Duodenal mucosa (tissue), 2 donors: ENCODE data around the gene ISM1.

Experiments used
- H3K27ac ChIP-seq: one replicate; pipeline ENCODE4 v1.7.0; 2013; ENCODE audit warnings: low read depth, low read length
- H3K27me3 ChIP-seq, 2 donors: one replicate each; pipeline ENCODE4 v1.7.0; 2013; ENCODE audit warnings: low read length in 2 of 2, control low read depth in 1 of 2; ENCODE audit not compliant: insufficient read depth in 2 of 2, control insufficient read depth in 1 of 2
- H3K36me3 ChIP-seq, 2 donors: one replicate each; pipeline ENCODE4 v1.7.0; 2013; ENCODE audit warnings: low read length in 2 of 2, control low read depth in 1 of 2; ENCODE audit not compliant: insufficient read depth in 2 of 2, control insufficient read depth in 1 of 2
- H3K4me1 ChIP-seq, 2 donors: one replicate each; pipeline ENCODE4 v1.7.0; 2013; ENCODE audit warnings: low read length in 2 of 2, control low read depth in 1 of 2; ENCODE audit not compliant: insufficient read depth in 2 of 2, control insufficient read depth in 1 of 2
- H3K4me3 ChIP-seq, 2 donors: one replicate each; pipeline ENCODE4 v1.7.0; 2013; ENCODE audit warnings: low read length in 2 of 2, low read depth in 1 of 2
- H3K9ac ChIP-seq, 2 donors: one replicate each; pipeline ENCODE4 v1.7.0; 2013; ENCODE audit warnings: low read length in 2 of 2, low read depth in 1 of 2
- H3K9me3 ChIP-seq, 2 donors: one replicate each; pipeline ENCODE4 v1.7.0; 2013; ENCODE audit warnings: low read length in 2 of 2, control low read depth in 1 of 2; ENCODE audit not compliant: control insufficient read depth in 1 of 2

ISM1 gene

DNA sequence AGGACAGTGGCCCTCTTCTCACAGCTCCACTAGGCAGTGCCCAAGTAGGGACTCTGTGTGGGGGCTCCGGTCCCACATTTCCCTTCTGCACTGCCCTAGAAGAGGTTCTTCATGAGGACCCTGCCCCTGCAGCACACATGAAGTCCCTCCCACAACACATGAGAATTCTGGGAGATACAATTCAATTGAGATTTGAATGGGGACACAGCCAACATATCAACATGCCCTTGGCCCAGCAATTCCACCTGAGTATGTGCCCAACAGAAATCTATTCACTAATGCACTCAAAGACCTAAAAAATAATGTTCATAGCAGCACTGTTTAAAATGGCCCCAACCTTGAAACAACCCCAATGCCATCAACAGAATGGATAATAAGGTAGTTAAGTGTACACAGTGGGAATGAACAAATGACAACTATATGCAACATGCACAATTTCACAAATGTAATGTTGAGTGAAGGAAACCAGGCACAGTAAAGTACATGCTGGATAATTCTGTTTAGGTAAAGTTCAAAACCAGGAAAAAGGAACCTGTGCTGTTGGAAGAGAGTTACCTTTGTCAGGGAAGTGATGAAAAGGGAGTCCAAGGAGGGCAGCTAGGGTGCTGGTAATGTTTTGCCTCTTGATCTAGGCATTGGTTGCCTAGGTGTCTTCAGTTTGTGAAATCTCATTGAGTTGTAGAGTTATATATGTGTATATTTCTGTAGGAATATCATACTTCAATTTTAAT lies 16.1 kb downstream of the ISM1 start:
- Histone ChIP-seq H3K9me3 (no peaks in the 10 kb centered on the region), H3K27ac (no peak overlapping the region), H3K4me3 (no peak overlapping the region), H3K9ac (no peak overlapping the region), H3K36me3 (no peaks in the 10 kb centered on the region), H3K4me1 (no peaks in the 10 kb centered on the region), H3K27me3 (peaks cover 0 to 7% of the 10 kb centered on the region in 2 donors)

DNA sequence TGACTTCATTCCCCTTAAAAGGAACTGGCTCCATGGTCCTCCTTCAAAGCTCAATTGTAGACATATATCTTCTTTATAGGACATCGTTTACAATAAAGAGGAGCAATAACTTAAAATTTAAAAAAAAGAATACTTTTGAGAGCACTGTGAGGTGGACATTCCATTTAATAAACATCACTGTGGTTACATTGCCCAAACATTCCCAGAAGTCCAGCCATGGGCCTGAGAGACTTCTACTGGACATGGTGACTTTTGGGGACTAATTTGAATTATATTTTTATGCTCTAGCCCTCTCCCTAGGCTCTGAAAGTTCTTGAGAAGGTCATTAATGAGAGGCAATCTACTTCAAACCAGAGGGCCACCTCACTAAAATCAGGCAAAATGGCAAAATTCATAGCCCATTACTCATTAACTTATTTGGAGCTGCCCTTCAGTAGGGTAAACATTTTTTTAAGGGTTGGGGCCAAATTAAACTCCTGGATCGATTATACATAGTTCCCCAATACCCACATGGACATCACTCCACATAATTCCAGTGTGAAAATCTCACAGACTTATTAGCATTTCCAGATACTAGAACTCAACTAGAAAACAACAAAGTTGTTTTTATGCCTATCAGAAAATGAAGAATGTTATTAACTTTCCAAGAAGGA lies 17.1 kb downstream of the ISM1 start:
- Histone ChIP-seq H3K9ac (no peak overlapping the region), H3K9me3 (no peaks in the 10 kb centered on the region), H3K4me3 (no peak overlapping the region), H3K36me3 (no peaks in the 10 kb centered on the region), H3K27me3 (peaks cover 0 to 7% of the 10 kb centered on the region in 2 donors), H3K27ac (no peak overlapping the region), H3K4me1 (no peaks in the 10 kb centered on the region)

DNA sequence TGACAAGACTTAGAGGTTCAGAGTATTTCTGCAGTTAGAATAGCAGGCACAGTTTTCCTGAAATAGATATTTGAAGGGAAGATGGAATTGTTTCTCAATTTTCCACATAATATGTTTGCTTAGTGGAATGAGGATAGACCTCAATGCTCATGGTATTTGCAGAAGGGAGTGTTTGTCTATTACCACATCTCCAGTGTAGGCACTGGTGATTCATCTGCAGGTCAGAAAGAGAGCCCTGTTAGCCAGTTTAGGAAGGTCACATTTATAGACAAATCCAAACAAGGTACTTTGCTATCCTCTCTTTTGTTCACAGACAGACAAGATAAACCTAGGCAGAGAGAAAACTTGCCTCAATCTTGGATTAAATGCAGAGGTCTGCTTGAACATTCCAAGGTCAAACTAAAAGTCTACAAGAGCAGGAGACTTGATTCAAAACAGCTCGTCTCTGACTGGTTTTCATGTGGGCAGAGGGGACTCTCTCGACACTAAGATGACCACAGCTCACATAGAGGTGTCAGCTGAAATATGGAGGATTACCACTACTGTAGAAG lies 22.8 kb downstream of the ISM1 start:
- Histone ChIP-seq H3K9me3 (no peaks in the 10 kb centered on the region), H3K4me3 (no peak overlapping the region), H3K9ac (no peak overlapping the region), H3K4me1 (no peaks in the 10 kb centered on the region), H3K36me3 (no peaks in the 10 kb centered on the region), H3K27ac (no peak overlapping the region), H3K27me3 (peaks cover 0 to 4% of the 10 kb centered on the region in 2 donors)

DNA sequence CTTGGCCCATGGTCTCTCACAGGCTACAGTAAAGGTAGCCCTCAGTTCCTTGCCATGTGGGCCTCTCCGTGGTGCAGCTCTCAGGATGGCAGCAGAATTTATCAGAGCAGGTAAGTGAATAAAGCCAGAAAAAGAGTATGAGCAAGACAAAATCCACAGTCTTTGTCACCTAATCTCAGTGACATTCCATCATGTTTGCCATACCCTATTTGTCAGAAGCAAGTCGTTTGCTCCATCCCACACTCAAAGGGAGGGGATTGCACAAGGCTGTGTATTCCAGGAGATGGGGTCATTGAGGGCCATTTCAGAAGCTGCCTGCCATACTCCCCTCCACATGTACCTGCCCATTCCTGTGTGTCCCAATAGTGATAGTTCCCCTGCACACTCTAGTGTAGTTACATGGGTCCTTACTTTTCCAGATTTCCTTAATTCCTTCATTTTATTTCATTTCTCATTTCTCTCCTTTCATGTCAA lies 24.2 kb downstream of the ISM1 start:
- no peak overlapping the region for H3K9ac ChIP-seq
- no peaks in the 10 kb centered on the region for H3K4me1 ChIP-seq
- H3K9me3 ChIP-seq: no peaks in the 10 kb centered on the region
- H3K27ac ChIP-seq: no peak overlapping the region
- peaks cover 0 to 4% of the 10 kb centered on the region in 2 donors for H3K27me3 ChIP-seq
- no peak overlapping the region for H3K4me3 ChIP-seq
- no peaks in the 10 kb centered on the region for H3K36me3 ChIP-seq

DNA sequence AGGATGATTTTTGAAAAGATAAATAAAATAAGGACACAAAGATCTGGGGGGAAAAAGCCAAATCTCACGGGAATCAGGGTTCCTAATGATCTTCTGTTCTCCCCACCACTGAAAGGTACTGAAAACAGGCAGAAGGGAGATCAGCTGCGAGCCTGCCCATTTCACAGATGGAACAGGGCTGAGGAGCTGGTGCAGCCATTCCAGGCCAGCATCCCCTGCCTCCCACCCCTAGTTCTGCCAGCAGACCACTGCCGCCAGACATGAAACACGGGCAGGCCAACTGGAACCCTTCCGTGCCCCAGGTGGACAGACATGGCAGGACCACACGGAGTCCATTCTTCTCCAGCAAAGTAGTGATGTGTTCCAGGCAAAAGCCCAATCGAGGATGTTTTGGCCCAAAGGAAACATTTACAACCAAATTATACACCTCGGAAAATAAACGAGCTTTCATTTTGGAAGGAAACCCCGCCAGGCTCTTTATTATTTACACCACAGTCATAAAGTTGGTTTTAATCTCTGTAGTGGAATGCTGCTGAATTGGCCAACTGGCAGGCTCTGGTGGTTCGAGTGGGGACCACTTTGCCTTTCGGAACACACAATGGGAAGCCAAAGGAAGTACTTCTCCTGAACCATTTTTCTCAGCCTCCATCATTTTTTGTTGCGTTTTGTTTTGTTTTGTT lies 28.2 kb downstream of the ISM1 start:
- no peaks in the 10 kb centered on the region for H3K4me1 ChIP-seq
- H3K9ac ChIP-seq: no peak overlapping the region
- H3K27me3 ChIP-seq: no peaks in the 10 kb centered on the region
- no peak overlapping the region for H3K4me3 ChIP-seq
- no peak overlapping the region for H3K27ac ChIP-seq
- H3K9me3 ChIP-seq: no peaks in the 10 kb centered on the region
- H3K36me3 ChIP-seq: no peaks in the 10 kb centered on the region

DNA sequence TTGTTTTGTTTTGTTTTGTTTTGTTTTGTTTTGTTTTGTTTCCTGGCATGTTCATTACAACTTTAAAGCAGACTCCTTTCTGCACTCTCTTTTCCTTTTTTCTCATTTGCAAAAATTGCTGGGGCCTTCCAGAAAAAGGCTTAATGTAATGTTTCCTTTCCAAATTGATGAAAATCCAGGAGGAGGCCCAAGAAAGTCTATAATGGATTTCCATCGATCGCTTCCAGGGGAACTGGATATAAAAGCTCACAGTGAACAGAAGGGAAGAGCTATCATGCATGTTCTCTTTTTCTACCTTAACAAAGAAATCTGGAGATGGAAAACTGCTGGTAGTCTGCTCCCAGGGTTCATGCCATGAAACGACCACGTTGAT lies 28.7 kb downstream of the ISM1 start:
- Histone ChIP-seq H3K27me3 (no peaks in the 10 kb centered on the region), H3K36me3 (no peaks in the 10 kb centered on the region), H3K27ac (no peak overlapping the region), H3K4me3 (no peak overlapping the region), H3K9ac (no peak overlapping the region), H3K9me3 (no peaks in the 10 kb centered on the region), H3K4me1 (no peaks in the 10 kb centered on the region)

DNA sequence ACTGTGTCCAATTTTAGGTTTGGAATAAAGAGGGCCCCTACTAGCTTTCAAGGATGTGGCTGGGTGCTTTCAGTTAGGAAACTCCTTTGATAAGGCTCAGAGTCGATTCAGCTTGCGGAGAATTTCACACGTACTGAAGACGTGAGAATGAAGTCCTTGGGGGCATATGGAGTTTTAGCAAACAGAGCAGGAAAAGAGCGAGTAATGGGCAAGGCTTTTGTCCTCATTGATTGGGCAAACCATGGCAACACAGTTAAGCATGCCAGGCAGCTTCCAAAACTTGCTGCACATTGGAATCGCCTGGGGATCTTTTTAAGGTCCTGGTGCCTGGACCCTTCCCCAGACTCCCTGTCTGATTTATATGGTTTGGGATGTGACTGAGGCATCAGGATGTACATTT lies 29.2 kb downstream of the ISM1 start:
- Histone ChIP-seq H3K9me3 (no peaks in the 10 kb centered on the region), H3K9ac (no peak overlapping the region), H3K36me3 (no peaks in the 10 kb centered on the region), H3K4me3 (no peak overlapping the region), H3K27me3 (no peaks in the 10 kb centered on the region), H3K4me1 (no peaks in the 10 kb centered on the region), H3K27ac (no peak overlapping the region)

DNA sequence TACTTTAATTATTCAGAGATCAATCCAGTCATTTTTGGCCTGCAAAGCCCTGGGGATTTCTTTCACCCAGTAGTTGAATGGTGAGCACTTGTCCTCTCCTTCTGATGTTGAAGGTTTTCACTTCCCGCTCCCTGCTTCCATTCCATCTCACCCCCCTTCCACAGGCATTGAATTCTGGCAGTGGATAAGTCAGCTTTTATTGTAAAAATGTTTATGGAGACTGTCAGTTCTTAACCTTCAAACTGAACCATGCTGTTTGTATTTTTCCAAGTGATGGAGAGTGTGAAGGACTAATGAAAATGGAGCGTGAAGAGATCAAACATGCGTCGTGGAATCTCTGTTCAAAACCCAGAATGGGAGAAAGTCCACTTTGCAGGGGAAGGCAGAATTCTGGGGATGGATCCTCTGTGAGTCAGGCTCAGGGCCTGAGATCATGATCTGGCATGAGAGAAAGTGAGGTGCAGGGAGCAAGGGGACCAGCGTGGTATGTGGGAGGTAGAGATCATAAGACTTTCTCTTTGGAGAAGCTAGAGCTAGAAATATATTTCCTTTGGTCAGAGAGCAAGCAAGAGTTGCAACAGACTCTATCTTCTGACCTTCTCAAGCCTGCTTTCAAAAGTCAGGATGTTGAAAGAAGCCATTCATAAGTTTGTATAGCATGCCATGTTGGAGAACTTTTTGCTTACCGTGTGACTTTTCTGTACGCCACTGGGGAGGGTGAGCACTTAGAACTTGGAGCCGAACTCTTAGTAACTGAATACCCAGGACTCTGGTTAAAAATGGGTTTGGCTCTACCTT lies 30.2 kb downstream of the ISM1 start:
- no peak overlapping the region for H3K27ac ChIP-seq
- H3K36me3 ChIP-seq: no peaks in the 10 kb centered on the region
- no peaks in the 10 kb centered on the region for H3K9me3 ChIP-seq
- H3K27me3 ChIP-seq: no peaks in the 10 kb centered on the region
- no peak overlapping the region for H3K9ac ChIP-seq
- H3K4me1 ChIP-seq: no peaks in the 10 kb centered on the region
- H3K4me3 ChIP-seq: no peak overlapping the region

DNA sequence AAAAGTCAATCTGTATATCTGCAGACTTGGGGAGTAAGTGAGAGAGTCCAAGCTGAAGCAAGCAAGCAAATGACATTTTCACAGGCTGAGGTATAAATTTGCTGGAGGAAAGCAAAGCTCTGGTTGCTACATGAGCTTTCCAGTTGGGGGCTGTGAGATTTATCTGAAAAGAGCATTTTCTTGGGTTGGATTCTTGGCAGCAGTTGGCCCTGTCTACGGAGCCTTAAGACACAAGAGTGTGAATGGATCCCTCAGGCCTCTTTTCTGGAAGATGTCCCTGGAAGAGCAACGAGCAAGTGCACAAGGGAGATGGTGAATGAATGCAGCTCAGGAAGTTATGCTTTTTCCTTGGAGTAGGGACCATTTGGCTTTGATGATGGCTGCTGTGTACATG lies 30.8 kb downstream of the ISM1 start:
- Histone ChIP-seq H3K4me3 (no peak overlapping the region), H3K9me3 (no peaks in the 10 kb centered on the region), H3K36me3 (no peaks in the 10 kb centered on the region), H3K9ac (no peak overlapping the region), H3K27ac (no peak overlapping the region), H3K4me1 (no peaks in the 10 kb centered on the region), H3K27me3 (no peaks in the 10 kb centered on the region)
